Brain microvascular endothelial cell (primary cell): ENCODE measurements around the gene LRRC74B.
A peak's percentile ranks its signal among the peaks of the same experiment; 100 is the strongest.

ENCODE experiments used
- DNase-seq: peaks from one replicate; pipeline ENCODE4 v3.0.0-alpha.2; 2020
- H3K27ac ChIP-seq: fragments of 250-450 bp; sonication (Bioruptor Pico); 2 replicates; pipeline ENCODE4 v1.5.1; 2020; ENCODE audit warnings: mild to moderate bottlenecking, moderate library complexity
- H3K27me3 ChIP-seq: fragments of 250-450 bp; sonication (Bioruptor Pico); replicated peaks from 2 replicates; pipeline ENCODE4 v1.5.1; 2020; ENCODE audit warnings: mild to moderate bottlenecking
- H3K36me3 ChIP-seq: fragments of 250-450 bp; sonication (Bioruptor Pico); replicated peaks from 2 replicates; pipeline ENCODE4 v1.5.1; 2020; ENCODE audit warnings: mild to moderate bottlenecking
- H3K4me3 ChIP-seq: 2 replicates; pipeline ENCODE4 v1.5.1; 2011; ENCODE audit warnings: low read depth, mild to moderate bottlenecking, control low read depth, low read length, moderate library complexity
- in situ Hi-C: cut with HindIII; loops from 2 replicates; pipeline ENCODE4 v1.10.0; 2017; ENCODE audit warnings: low sequenced_read_pairs, low pct_ligation_motif_present
- TF ChIP-seq, protein P1 (sequence below): IDR thresholded peaks from 2 replicates; pipeline ENCODE4 v1.5.1; 2011; ENCODE audit warnings: low read depth, mild to moderate bottlenecking, moderate library complexity, low read length, control low read depth, inconsistent platforms; ENCODE audit errors: missing control alignments

Gene LRRC74B

DNA sequence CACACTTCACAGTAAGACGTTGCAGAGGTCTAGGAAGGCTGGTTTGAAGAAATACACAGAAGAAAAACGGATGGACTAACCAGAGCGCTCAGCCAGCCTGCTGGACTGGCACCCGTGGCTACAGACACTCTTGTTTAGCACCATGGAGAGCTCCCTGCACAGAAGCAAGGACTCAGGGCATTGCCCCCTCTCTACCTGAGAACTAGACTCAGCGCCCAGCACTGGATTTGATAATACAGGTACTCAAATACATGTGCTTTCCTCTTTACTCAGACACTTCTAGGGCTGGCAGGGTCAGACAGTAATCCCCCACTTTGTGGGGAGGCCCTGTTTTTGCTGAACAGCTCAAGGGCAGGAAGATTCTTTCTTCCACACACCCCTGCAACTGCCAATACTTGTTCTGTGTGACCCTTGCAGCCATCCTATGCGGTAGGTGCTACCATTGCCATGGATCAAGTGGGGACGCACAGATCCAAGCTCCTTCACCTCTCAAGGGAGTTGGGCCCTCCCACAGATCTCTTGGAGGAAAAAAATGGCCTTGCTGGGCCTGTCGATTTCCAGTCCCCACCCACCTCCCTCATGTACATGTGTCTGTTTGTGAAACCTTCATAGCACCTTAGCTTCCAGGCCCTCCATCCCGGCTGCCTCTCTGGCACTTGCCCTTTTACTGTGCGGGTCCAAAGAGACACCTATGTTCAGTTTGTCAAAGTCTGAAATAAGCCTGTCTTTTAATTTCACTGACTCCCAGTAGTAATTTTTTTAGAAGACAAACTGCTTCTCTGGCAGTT lies 35.9 kb upstream of the LRRC74B start:
- H3K36me3 ChIP-seq = no peaks in the 10 kb centered on the region
- no peak overlapping the region for H3K4me3 ChIP-seq
- TF ChIP-seq, protein P1, sequence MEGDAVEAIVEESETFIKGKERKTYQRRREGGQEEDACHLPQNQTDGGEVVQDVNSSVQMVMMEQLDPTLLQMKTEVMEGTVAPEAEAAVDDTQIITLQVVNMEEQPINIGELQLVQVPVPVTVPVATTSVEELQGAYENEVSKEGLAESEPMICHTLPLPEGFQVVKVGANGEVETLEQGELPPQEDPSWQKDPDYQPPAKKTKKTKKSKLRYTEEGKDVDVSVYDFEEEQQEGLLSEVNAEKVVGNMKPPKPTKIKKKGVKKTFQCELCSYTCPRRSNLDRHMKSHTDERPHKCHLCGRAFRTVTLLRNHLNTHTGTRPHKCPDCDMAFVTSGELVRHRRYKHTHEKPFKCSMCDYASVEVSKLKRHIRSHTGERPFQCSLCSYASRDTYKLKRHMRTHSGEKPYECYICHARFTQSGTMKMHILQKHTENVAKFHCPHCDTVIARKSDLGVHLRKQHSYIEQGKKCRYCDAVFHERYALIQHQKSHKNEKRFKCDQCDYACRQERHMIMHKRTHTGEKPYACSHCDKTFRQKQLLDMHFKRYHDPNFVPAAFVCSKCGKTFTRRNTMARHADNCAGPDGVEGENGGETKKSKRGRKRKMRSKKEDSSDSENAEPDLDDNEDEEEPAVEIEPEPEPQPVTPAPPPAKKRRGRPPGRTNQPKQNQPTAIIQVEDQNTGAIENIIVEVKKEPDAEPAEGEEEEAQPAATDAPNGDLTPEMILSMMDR = no peak
- no peaks in the 10 kb centered on the region for H3K27me3 ChIP-seq
- in situ Hi-C loops = no loop called here
- peak; percentile 20 for DNase-seq
- H3K27ac ChIP-seq = no peak overlapping the region

DNA sequence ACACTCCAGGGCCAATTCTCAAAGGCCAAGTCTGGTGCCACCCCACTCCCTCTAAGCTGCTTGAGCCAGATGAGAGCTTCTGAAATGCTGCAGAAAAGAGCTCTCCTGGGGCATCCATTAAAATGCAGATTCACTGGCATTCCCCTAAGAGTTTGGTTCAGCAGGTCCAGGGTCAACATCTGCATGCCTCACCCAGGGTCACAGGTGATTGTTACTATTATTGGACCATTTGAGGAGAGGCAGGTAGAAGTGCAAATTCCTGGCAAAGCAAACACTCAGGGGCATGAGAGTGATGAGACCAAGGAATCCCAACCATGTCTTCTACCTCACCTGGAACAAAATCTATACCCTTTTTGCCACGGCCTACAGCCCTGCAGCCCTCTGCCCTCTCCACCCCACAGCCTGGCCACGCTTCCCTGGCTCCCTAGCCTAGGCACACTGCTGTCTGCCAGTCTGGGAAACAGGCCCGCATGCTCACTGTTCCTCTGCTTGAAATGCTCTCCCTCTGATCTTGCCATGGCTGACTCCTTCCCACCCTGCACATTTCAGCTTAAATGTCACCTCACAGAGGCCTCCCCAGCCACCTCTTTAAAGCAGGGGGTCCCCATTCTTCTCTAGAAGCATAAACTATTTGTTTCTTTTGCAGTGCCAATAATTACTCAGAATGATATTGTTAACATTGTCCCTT lies 35.2 kb upstream of the LRRC74B start:
- no peak overlapping the region for H3K4me3 ChIP-seq
- TF ChIP-seq, protein P1 = no peak
- H3K27me3 ChIP-seq = no peaks in the 10 kb centered on the region
- in situ Hi-C loops = no loop called here
- DNase-seq = no peak
- H3K27ac ChIP-seq = no peak overlapping the region
- no peaks in the 10 kb centered on the region for H3K36me3 ChIP-seq

DNA sequence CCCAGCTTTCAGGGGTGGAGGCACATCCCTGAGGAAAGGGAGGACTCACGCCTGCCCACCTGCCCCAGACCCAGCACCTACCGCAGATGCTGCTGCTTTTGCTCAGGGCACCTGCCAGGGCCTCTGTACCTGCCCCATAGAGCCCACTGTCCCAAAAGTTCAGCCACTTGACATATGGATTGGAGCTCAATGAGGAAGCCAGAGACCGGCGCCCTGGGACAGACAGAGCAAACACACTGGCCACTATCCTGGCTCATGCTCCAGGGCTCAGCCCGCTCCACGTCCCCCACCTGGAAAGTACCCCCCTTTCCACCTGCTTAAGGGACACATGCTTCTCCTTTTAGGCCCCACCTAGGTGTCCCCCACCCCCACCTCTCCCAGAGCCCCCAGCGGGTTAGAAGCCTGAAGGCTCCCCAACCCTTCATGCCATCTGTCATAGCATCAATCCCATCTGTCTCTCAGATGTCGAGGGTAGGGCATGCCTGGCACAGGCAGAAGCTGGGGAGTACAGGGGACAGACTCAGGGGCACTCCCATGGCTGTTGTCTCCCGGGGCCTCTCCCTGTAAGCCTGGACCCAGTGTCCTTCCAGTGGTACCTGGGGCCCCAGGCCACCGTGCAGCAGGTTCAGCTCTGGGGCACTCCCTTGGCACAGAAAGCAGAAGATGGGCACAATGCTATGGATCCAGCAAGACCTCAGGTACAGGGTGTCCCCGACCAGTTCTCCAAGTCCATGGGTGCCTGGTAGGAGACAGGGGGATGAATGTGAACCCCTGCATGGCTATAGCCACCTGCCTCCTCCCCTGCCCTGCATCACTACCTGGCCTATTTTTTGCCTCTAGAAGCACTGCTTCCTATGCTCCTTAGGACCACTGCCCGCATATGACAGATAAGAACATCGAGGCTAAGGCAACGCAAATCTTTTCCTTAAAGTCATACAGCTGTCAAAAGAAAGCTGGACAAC lies 33.0 kb upstream of the LRRC74B start:
- Histone ChIP-seq H3K27me3 (no peaks in the 10 kb centered on the region), H3K27ac (no peak overlapping the region), H3K4me3 (no peak overlapping the region), H3K36me3 (no peaks in the 10 kb centered on the region)
- in situ Hi-C loops = no loop called here
- TF ChIP-seq, protein P1 = no peak
- DNase-seq = no peak

DNA sequence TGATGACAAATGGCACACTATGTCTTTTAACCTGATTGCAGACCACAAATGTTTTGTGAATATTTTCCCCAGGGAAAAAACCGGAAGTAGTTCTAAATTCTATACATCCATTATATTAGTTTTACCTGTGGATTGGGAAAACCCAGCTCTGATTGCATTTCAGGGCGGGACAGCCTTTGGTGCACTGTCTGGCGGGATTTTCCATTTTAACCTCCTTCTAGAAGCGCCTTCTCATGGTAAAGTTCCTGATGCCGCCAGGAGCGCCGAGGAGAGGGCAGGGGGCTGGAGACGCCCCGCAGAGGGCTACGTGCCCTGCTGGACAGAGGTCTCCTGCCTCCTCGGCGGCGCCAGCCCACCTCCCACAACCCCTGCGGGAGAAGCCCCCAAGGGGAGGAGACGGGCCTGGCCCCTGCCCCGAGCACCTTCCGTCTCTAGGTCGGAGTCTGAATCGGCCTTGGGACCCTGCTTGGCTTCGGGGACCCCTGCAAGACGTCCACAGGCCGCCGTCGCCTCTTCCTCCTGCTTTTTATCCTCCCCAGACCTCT lies 32.0 kb upstream of the LRRC74B start:
- no peak for DNase-seq

DNA sequence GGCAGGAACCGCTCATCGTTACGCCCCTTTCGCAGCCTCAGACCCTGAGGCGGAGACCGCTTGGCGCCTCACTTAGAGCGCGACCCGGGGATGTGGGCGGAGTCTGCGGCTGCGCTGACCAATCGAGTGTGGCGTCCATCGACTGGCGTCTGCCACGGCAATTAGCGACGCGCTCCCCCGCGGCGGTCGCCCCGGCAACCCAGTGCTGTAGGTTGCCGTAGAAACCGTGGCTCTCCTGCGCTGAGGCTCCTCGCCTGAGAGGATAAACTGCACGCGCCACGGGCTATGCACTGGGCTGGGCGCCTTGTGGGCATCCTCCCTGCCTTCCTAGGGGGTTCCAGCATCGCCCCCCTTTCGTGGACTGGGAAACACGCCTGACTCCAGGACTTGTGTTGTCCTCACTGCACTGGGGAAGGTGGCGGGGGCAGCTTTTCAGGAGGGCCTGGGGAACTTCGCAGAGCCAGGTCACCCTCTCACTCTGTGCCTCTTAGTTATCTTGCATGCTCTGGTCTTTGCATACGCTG lies 31.5 kb upstream of the LRRC74B start:
- H3K36me3 ChIP-seq = no peaks in the 10 kb centered on the region
- H3K4me3 ChIP-seq = peak overlapping the region; percentile 64
- in situ Hi-C loops = no loop called here
- peak; percentile 90 for DNase-seq
- TF ChIP-seq, protein P1 = no peak
- peak overlapping the region; percentile 1 for H3K27ac ChIP-seq
- no peaks in the 10 kb centered on the region for H3K27me3 ChIP-seq

More for the DNA sequence above, 32.0 kb upstream of the LRRC74B start:
- Histone ChIP-seq H3K4me3 (peak overlapping the region; percentile 64), H3K27ac (no peak overlapping the region), H3K36me3 (no peaks in the 10 kb centered on the region), H3K27me3 (no peaks in the 10 kb centered on the region)
- TF ChIP-seq, protein P1 = no peak
- in situ Hi-C loops = no loop called here
